Measurements from ENCODE around the gene CHI3L2. TPM values are rescaled to one million over a fixed set of nuclear protein-coding genes. Genes with fewer than 3 reads are reported as not detected.

Gene CHI3L2
- total RNA-seq, 2 donors from 2014 or later = 4.3 to 30.6 TPM

GRCh38 chr1:111290630-111291029, 63.1 kb downstream of the CHI3L2 start, which contains the start of gene CHIA:
Gene CHIA, plus strand, starts transcription at chr1:111290851. Its CDS starts 19,617 bp downstream, at chr1:111310468.
- no peak for DNase-seq (ENCODE audit: low spot score)
- no peaks in the 10 kb centered on the region for H3K9me3 Mint-ChIP-seq
- H3K36me3 Mint-ChIP-seq = no peaks in the 10 kb centered on the region
- H3K27ac Mint-ChIP-seq = no peak within 1 kb of the TSS
- H3K4me3 Mint-ChIP-seq = no peak within 1 kb of the TSS
- ATAC-seq = no peak
- H3K4me1 Mint-ChIP-seq (ENCODE audit: low read depth in 2 of 2) = no peaks in the 10 kb centered on the region
- no peaks in the 10 kb centered on the region for H3K27me3 Mint-ChIP-seq

Other genes starting within 250 kb of the CHI3L2 start
- 10 to 100 TPM; 22.5 to 25.7 TPM for gene DRAM2, start 87.6 kb upstream of the CHI3L2 start, total RNA-seq
- gene CEPT1, start 87.5 kb upstream of the CHI3L2 start, total RNA-seq = 10 to 100 TPM; 34.5 to 41.6 TPM
- gene DENND2D, start 27.1 kb upstream of the CHI3L2 start, total RNA-seq = 100 to 1,000 TPM; 103 to 118 TPM
- gene CHIA, start 63.1 kb downstream of the CHI3L2 start, total RNA-seq = not detected
- 1 to 10 TPM; 1.1 to 1.6 TPM for gene OVGP1, start 200.0 kb downstream of the CHI3L2 start, total RNA-seq
- 10 to 100 TPM; 27.6 to 67.1 TPM for gene WDR77, start 221.5 kb downstream of the CHI3L2 start, total RNA-seq
- 100 to 1,000 TPM; 188 to 272 TPM for gene ATP5PB, start 221.8 kb downstream of the CHI3L2 start, total RNA-seq
- 1 to 10 TPM; 3.3 to 3.9 TPM for gene C1orf162, start 246.3 kb downstream of the CHI3L2 start, total RNA-seq

Measured in natural killer cell treated with Interleukin-12 subunit alpha and Interleukin-12 subunit beta and Interleukin-15 and Interleukin-18, amount 100 ng/mL, for 72 hours (primary cell).